Measurements from ENCODE around the gene GDPD1. TPM values are rescaled to one million over a fixed set of nuclear protein-coding genes. Genes with fewer than 3 reads are reported as not detected.

Gene GDPD1
- total and polyA plus RNA-seq, 9 of the 15 experiments (the other 6 are each of a cell fraction or from before 2014, with no cell fraction given), result 5.7 to 15.2 (median 9.3) TPM

DNA sequence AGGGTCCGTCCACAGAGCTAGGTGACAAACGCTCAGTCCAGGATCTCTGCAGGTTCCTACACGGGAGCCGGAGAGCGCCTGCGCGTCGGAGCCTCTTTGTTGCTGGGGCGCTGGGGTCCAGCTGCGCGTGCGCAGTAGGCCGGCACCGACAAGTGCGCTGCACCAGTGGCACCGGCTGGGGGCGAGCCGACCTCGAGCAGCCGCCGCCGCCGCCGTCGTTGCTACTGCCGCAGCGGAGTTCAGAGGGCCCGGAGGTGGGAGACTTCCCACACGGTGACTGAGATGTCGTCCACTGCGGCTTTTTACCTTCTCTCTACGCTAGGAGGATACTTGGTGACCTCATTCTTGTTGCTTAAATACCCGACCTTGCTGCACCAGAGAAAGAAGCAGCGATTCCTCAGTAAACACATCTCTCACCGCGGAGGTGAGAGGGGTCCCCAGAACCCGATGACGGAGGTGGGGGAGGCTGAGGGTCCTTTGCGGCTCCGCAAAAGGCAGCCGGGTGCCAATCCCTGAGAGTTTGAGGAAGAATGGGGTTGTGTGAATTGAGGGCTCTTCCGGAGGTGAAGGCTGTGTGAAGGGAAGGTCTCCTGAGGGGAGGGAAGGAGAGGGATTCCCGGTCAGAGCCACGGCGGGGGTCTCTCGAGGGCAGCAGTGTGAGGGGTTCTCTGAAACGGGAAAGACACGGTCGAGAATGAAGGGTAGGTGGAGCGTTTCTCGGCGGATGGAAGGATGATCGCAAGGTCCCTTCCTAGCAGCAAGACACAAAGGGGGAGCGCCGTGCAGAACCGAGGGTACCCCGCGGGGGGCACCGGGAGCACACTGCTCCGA, at the start of gene GDPD1 (continued):
- TF ChIP-seq, protein P1, sequence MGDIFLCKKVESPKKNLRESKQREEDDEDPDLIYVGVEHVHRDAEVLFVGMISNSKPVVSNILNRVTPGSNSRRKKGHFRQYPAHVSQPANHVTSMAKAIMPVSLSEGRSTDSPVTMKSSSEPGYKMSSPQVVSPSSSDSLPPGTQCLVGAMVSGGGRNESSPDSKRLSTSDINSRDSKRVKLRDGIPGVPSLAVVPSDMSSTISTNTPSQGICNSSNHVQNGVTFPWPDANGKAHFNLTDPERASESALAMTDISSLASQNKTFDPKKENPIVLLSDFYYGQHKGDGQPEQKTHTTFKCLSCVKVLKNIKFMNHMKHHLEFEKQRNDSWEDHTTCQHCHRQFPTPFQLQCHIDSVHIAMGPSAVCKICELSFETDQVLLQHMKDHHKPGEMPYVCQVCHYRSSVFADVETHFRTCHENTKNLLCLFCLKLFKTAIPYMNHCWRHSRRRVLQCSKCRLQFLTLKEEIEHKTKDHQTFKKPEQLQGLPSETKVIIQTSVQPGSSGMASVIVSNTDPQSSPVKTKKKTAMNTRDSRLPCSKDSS (IDR thresholded peaks at IDR 0.05; ENCODE audit: low read depth, partially characterized antibody), result no peak
- no peak for TF ChIP-seq FOS (IDR thresholded peaks at IDR 0.05; ENCODE audit: extremely low read depth, insufficient read length)
- TF ChIP-seq, protein P2, sequence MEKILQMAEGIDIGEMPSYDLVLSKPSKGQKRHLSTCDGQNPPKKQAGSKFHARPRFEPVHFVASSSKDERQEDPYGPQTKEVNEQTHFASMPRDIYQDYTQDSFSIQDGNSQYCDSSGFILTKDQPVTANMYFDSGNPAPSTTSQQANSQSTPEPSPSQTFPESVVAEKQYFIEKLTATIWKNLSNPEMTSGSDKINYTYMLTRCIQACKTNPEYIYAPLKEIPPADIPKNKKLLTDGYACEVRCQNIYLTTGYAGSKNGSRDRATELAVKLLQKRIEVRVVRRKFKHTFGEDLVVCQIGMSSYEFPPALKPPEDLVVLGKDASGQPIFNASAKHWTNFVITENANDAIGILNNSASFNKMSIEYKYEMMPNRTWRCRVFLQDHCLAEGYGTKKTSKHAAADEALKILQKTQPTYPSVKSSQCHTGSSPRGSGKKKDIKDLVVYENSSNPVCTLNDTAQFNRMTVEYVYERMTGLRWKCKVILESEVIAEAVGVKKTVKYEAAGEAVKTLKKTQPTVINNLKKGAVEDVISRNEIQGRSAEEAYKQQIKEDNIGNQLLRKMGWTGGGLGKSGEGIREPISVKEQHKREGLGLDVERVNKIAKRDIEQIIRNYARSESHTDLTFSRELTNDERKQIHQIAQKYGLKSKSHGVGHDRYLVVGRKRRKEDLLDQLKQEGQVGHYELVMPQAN (IDR thresholded peaks at IDR 0.05; ENCODE audit: borderline replicate concordance), result peak; percentile 65
- TF ChIP-seq, protein P3, sequence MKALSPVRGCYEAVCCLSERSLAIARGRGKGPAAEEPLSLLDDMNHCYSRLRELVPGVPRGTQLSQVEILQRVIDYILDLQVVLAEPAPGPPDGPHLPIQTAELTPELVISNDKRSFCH (CRISPR knock-in tag; IDR thresholded peaks at IDR 0.05), result no peak
- TF ChIP-seq, protein P3 (tag; IDR thresholded peaks at IDR 0.05), result no peak
- peak; percentile 85 for TF ChIP-seq RBFOX2 (IDR thresholded peaks at IDR 0.05; ENCODE audit: low read depth, low read length)
- no peak for TF ChIP-seq KAT2B (IDR thresholded peaks at IDR 0.05; ENCODE audit: low read depth, low read length)
- TF ChIP-seq ZNF75A (CRISPR knock-in tag; IDR thresholded peaks at IDR 0.05), result no peak
- TF ChIP-seq CTBP1 (IDR thresholded peaks at IDR 0.05; ENCODE audit: borderline replicate concordance), result peak; percentile 93
- TF ChIP-seq CEBPG (CRISPR knock-in tag; IDR thresholded peaks at IDR 0.05), result no peak
- TF ChIP-seq CEBPG (tag; conservative IDR thresholded peaks at IDR 0.05 in 1 of 2, IDR thresholded peaks at IDR 0.05 in 1 of 2), result peak in 1 of 2 experiments; percentile 43; a peak in 1 of 4 replicates
- peak; percentile 97 for TF ChIP-seq HNRNPLL (IDR thresholded peaks at IDR 0.05; ENCODE audit: low read depth, low read length, poor library complexity, severe bottlenecking)
- no peak for TF ChIP-seq HIVEP1 (CRISPR knock-in tag; IDR thresholded peaks at IDR 0.05)
- TF ChIP-seq ZBTB5 (IDR thresholded peaks at IDR 0.05), result no peak
- peak; percentile 23; the same call in 1 of the 2 replicates for TF ChIP-seq STAG1 (CRISPR knock-in tag; IDR thresholded peaks at IDR 0.05; ENCODE audit: borderline replicate concordance)
- no peak for TF ChIP-seq NCOR1 (IDR thresholded peaks at IDR 0.05)
- peak; percentile 53 for TF ChIP-seq EP400 (IDR thresholded peaks at IDR 0.05)
- no peak for TF ChIP-seq ZNF561 (CRISPR knock-in tag; conservative IDR thresholded peaks at IDR 0.05)
- TF ChIP-seq JUN (IDR thresholded peaks at IDR 0.05; ENCODE audit: borderline replicate concordance, low read depth, low read length), result peak; percentile 78
- no peak for TF ChIP-seq JUN (CRISPR knock-in tag; IDR thresholded peaks at IDR 0.05; ENCODE audit: borderline replicate concordance)
- TF ChIP-seq NCOA2 (IDR thresholded peaks at IDR 0.05; ENCODE audit: partially characterized antibody in 2 of 2), result no peak

Measured in K562 (cell line).